NT2/D1 (cell line): ENCODE measurements around the gene SERPINA3.

Source experiments
- DNase-seq: peaks from one replicate; pipeline ENCODE4 v3.0.0-alpha.2; 2011; ENCODE audit warnings: low read depth, low spot score
- H3K27me3 ChIP-seq: 2 replicates; pipeline ENCODE4 v1.6.0; 2011; ENCODE audit warnings: mild to moderate bottlenecking; ENCODE audit not compliant: insufficient read length, insufficient read depth
- H3K36me3 ChIP-seq: 2 replicates; pipeline ENCODE4 v1.6.1; 2011; ENCODE audit warnings: mild to moderate bottlenecking, low read length, mixed read lengths; ENCODE audit not compliant: insufficient read depth, insufficient read length
- H3K4me1 ChIP-seq: 2 replicates; pipeline ENCODE4 v1.5.1; 2011; ENCODE audit not compliant: insufficient read depth, insufficient read length
- H3K4me3 ChIP-seq: 2 replicates; pipeline ENCODE4 v1.5.1; 2011; ENCODE audit warnings: low read depth; ENCODE audit not compliant: insufficient read length
- H3K9ac ChIP-seq: 2 replicates; pipeline ENCODE4 v1.6.0; 2011; ENCODE audit warnings: low read depth; ENCODE audit not compliant: insufficient read length
- H3K9me3 ChIP-seq: 2 replicates; pipeline ENCODE4 v1.5.1; 2011; ENCODE audit warnings: mild to moderate bottlenecking, low read length; ENCODE audit not compliant: insufficient read depth
- SUZ12 ChIP-seq: IDR thresholded peaks from 2 replicates; pipeline ENCODE4 v1.6.1; 2011; ENCODE audit not compliant: insufficient read length, insufficient read depth; ENCODE audit errors: extremely low read depth
- YY1 ChIP-seq: IDR thresholded peaks from 2 replicates; pipeline ENCODE4 v1.6.1; 2011; ENCODE audit not compliant: insufficient read length, insufficient read depth
- ZNF274 ChIP-seq: IDR thresholded peaks from 2 replicates; pipeline ENCODE4 v1.6.1; 2011; ENCODE audit warnings: mild to moderate bottlenecking, low read depth, low read length

The SERPINA3 gene

DNA sequence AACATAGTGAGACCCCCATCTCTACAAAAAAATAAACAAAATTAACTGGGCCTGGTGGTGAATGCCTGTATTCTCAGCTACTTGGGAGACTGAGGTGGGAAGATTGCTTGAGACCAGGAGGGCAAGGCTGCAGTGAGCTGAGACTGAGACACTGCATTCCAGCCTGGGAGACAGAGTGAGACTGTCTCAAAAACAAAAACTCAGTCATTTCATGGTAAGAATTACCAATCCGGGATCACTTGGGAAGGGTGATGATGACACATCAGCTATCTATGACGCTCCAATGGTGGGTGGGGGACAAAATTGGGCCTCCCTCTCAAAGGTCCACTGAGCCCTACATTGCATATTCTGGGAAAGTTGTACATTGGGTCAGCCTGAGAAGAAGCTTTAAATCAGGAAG, 47.7 kb downstream of the SERPINA3 start:
- H3K4me1 ChIP-seq, result no peaks in the 10 kb centered on the region
- H3K4me3 ChIP-seq, result no peak overlapping the region

DNA sequence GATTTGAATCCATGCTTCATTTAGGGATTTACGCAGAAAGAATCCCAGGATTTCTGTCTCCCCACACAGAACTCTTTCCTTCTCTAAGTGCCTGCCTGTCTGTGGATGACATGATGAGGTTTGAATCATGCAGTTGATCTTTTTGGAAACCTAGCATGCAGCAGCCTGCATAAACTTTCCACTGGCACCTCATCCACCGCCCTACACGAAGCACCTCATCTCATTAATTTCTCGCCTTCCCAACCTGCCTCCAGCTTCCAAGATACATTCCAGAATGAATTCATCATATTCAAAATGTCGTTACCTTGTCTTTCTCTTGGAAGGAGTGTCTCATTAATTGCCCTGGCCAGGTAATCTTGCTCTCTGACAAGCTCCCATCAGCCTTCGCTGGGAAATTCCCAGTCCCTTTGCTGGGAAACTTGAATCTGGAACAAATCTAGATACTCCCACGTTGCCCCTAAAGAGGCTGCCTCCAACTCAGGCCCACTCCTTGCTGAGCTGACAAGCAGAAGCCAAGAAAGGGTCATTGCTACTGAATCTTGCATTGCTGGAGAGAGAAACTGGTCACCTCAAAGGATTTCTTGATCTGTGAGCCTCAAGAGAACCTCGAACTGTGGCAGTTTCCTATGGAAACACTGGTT, 48.2 kb downstream of the SERPINA3 start:
- DNase-seq, result no peak
- H3K27me3 ChIP-seq, result no peaks in the 10 kb centered on the region

More for the DNA sequence above, 47.7 kb downstream of the SERPINA3 start:
- no peak overlapping the region for H3K9ac ChIP-seq
- no peaks in the 10 kb centered on the region for H3K36me3 ChIP-seq
- no peak for DNase-seq
- no peaks in the 10 kb centered on the region for H3K9me3 ChIP-seq
- TF ChIP-seq ZNF274, result no peak
- H3K27me3 ChIP-seq, result no peaks in the 10 kb centered on the region

DNA sequence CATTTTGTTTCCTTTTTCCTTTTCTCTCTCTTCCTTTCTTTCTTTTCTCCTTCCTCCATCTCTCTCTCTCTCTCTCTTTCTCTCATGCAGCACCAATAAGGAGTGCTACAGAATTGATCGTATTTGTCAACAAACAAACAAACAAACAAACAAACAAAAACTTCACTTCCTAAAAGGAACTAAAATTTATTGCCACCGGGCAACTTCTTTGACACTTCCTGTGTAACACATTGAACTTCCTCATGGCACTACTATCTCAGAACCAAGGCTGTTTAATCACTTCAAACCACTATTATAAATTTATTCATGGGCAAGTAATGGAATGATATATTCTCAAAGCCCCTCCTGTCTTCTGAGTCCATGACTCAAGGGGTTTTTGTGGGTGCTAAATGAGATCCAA, 51.3 kb downstream of the SERPINA3 start:
- TF ChIP-seq SUZ12 (no peak), YY1 (no peak), ZNF274 (no peak)
- no peak overlapping the region for H3K4me3 ChIP-seq
- no peaks in the 10 kb centered on the region for H3K9me3 ChIP-seq
- no peaks in the 10 kb centered on the region for H3K4me1 ChIP-seq
- no peak overlapping the region for H3K9ac ChIP-seq
- no peaks in the 10 kb centered on the region for H3K27me3 ChIP-seq
- H3K36me3 ChIP-seq, result no peaks in the 10 kb centered on the region
- DNase-seq, result no peak

More for the DNA sequence above, 48.2 kb downstream of the SERPINA3 start:
- Histone ChIP-seq H3K9me3 (no peaks in the 10 kb centered on the region), H3K4me1 (no peaks in the 10 kb centered on the region), H3K9ac (no peak overlapping the region), H3K4me3 (no peak overlapping the region), H3K36me3 (no peaks in the 10 kb centered on the region)
- TF ChIP-seq ZNF274, result no peak
- TF ChIP-seq SUZ12, result no peak
- TF ChIP-seq YY1, result no peak

GRCh38 chr14:94663965-94664704, 51.9 kb downstream of the SERPINA3 start:
- H3K9ac ChIP-seq, result no peak overlapping the region
- no peaks in the 10 kb centered on the region for H3K9me3 ChIP-seq
- TF ChIP-seq YY1 (no peak), ZNF274 (no peak), SUZ12 (no peak)
- H3K27me3 ChIP-seq, result no peaks in the 10 kb centered on the region
- no peaks in the 10 kb centered on the region for H3K36me3 ChIP-seq
- no peaks in the 10 kb centered on the region for H3K4me1 ChIP-seq
- no peak overlapping the region for H3K4me3 ChIP-seq
- no peak for DNase-seq

DNA sequence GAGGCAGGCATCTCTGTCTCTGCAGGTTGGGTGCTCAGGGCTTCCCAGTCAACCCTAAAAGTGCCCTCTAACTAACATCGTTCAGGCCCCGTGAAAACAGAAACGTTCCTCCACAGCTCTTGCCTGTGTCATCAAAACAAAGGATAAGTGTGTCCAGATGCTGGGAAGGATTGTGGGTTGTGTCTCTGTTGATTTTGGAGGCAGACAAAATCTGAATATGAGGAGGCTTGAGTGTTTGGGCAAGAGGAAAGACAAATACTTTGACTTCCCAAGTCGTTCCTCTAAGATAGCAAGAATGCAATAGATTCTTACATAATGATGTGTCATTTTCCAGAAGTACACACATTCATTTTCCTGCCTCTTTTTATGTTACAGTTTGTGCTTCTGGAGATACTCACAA, 52.9 kb downstream of the SERPINA3 start:
- Histone ChIP-seq H3K9me3 (no peaks in the 10 kb centered on the region), H3K4me1 (no peaks in the 10 kb centered on the region), H3K4me3 (no peak overlapping the region), H3K9ac (no peak overlapping the region), H3K36me3 (no peaks in the 10 kb centered on the region), H3K27me3 (no peaks in the 10 kb centered on the region)
- TF ChIP-seq ZNF274 (no peak), YY1 (no peak), SUZ12 (no peak)
- DNase-seq, result no peak

DNA sequence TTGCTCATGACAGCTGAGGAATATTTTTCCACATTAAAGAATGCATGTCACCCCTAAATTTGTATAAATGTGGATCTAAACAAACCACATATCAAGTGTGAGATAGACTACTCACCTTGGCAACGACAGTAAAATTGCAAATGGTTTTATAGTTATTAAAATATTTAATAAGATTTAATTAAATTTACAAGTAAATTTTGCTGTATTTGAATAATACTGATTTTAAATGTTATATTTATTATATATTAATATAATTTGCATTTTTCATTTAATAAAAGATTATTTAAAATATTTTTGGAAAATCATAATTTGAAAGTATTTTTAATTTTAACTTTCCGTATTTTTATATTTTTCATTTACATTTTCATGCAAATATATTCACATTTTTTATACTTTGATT, 53.4 kb downstream of the SERPINA3 start:
- no peaks in the 10 kb centered on the region for H3K36me3 ChIP-seq
- H3K9me3 ChIP-seq, result no peaks in the 10 kb centered on the region
- no peak for TF ChIP-seq SUZ12
- no peak for TF ChIP-seq ZNF274
- no peak for TF ChIP-seq YY1
- no peak overlapping the region for H3K9ac ChIP-seq
- H3K4me3 ChIP-seq, result no peak overlapping the region
- H3K27me3 ChIP-seq, result no peaks in the 10 kb centered on the region
- H3K4me1 ChIP-seq, result no peaks in the 10 kb centered on the region
- DNase-seq, result no peak

GRCh38 chr14:94670692-94671285, 58.6 kb downstream of the SERPINA3 start:
- DNase-seq, result no peak
- no peak overlapping the region for H3K9ac ChIP-seq
- no peaks in the 10 kb centered on the region for H3K4me1 ChIP-seq
- H3K36me3 ChIP-seq, result no peaks in the 10 kb centered on the region
- no peaks in the 10 kb centered on the region for H3K9me3 ChIP-seq
- no peaks in the 10 kb centered on the region for H3K27me3 ChIP-seq
- TF ChIP-seq SUZ12 (no peak), YY1 (no peak), ZNF274 (no peak)
- no peak overlapping the region for H3K4me3 ChIP-seq
